ENCODE results near the gene COL2A1.

COL2A1 gene

GRCh38 chr12:47943623-47944340, 60.5 kb downstream of the COL2A1 start:
- H3K4me3 ChIP-seq (ENCODE audit: low read depth, low read length), result no peak overlapping the region
- H3K27me3 ChIP-seq, result no peaks in the 10 kb centered on the region
- no peaks in the 10 kb centered on the region for H3K36me3 ChIP-seq
- H3K4me1 ChIP-seq, result no peaks in the 10 kb centered on the region
- TF ChIP-seq CTCF (IDR thresholded peaks at IDR 0.05; ENCODE audit: low read depth, low read length), result no peak
- DNase-seq, result no peak
- no peaks in the 10 kb centered on the region for H3K9me3 ChIP-seq

GRCh38 chr12:47942614-47943225, 61.6 kb downstream of the COL2A1 start:
- Histone ChIP-seq H3K27me3 (no peaks in the 10 kb centered on the region), H3K4me1 (no peaks in the 10 kb centered on the region), H3K9me3 (no peaks in the 10 kb centered on the region), H3K4me3 (ENCODE audit: low read depth, low read length) (no peak overlapping the region), H3K36me3 (no peaks in the 10 kb centered on the region)
- no peak for TF ChIP-seq CTCF (IDR thresholded peaks at IDR 0.05; ENCODE audit: low read depth, low read length)
- no peak for DNase-seq

GRCh38 chr12:47941871-47942613, 62.2 kb downstream of the COL2A1 start:
- Histone ChIP-seq H3K36me3 (no peaks in the 10 kb centered on the region), H3K4me1 (no peaks in the 10 kb centered on the region), H3K4me3 (ENCODE audit: low read depth, low read length) (no peak overlapping the region), H3K9me3 (no peaks in the 10 kb centered on the region), H3K27me3 (no peaks in the 10 kb centered on the region)
- TF ChIP-seq CTCF (IDR thresholded peaks at IDR 0.05; ENCODE audit: low read depth, low read length), result peak; percentile 45
- peak; percentile 66 for DNase-seq

- Histone ChIP-seq H3K4me1 (no peaks in the 10 kb centered on the region), H3K27me3 (no peaks in the 10 kb centered on the region), H3K4me3 (ENCODE audit: low read depth, low read length) (no peak overlapping the region), H3K9me3 (no peaks in the 10 kb centered on the region), H3K36me3 (no peaks in the 10 kb centered on the region)
- no peak for TF ChIP-seq CTCF (IDR thresholded peaks at IDR 0.05; ENCODE audit: low read depth, low read length)
- no peak for DNase-seq
Observed at GRCh38 chr12:47941475-47941780, 62.8 kb downstream of the COL2A1 start.

GRCh38 chr12:47940773-47941474, 63.4 kb downstream of the COL2A1 start:
- DNase-seq, result no peak
- Histone ChIP-seq H3K4me1 (no peaks in the 10 kb centered on the region), H3K9me3 (no peaks in the 10 kb centered on the region), H3K36me3 (no peaks in the 10 kb centered on the region), H3K27me3 (no peaks in the 10 kb centered on the region), H3K4me3 (ENCODE audit: low read depth, low read length) (no peak overlapping the region)
- TF ChIP-seq CTCF (IDR thresholded peaks at IDR 0.05; ENCODE audit: low read depth, low read length), result no peak
